Loucy (cell line): Measurements from ENCODE around the gene GFRA1.

Experiments used
- EZH2phosphoT487 ChIP-seq: fragments of 200-600 bp; IDR thresholded peaks from 2 replicates; pipeline ENCODE4 v1.6.1; 2018; ENCODE audit warnings: antibody characterized with exemption, mild to moderate bottlenecking, moderate library complexity, borderline replicate concordance
- TF ChIP-seq, protein P1 (sequence below): fragments of 200-600 bp; sonication (generic); conservative IDR thresholded peaks from 2 replicates; pipeline ENCODE4 v1.5.1; 2014; ENCODE audit warnings: mild to moderate bottlenecking, antibody characterized with exemption, low read length

DNA sequence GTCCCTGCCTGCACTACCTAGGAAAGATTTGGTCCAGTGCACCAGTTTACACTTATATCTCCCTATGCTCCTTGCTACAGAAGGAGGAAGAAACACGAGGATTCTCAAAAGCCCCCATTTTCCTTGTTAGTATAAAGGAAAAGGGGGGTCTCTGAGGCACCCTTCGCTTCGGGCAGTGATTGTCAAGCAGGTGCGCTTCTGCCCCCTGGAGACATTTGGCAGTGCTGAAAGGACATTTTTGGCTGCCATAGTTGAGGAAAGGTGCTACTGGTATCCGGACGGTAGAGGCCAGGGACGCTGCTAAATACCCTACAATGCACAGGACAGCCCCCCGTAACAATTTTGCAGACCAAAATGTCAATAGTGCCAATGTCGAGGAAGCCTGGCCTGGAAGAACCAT is 193.7 kb downstream of the GFRA1 start:
- TF ChIP-seq, protein P1, sequence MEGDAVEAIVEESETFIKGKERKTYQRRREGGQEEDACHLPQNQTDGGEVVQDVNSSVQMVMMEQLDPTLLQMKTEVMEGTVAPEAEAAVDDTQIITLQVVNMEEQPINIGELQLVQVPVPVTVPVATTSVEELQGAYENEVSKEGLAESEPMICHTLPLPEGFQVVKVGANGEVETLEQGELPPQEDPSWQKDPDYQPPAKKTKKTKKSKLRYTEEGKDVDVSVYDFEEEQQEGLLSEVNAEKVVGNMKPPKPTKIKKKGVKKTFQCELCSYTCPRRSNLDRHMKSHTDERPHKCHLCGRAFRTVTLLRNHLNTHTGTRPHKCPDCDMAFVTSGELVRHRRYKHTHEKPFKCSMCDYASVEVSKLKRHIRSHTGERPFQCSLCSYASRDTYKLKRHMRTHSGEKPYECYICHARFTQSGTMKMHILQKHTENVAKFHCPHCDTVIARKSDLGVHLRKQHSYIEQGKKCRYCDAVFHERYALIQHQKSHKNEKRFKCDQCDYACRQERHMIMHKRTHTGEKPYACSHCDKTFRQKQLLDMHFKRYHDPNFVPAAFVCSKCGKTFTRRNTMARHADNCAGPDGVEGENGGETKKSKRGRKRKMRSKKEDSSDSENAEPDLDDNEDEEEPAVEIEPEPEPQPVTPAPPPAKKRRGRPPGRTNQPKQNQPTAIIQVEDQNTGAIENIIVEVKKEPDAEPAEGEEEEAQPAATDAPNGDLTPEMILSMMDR: peak; percentile 54
- TF ChIP-seq EZH2phosphoT487: no peak
